H1 (cell line): Measurements from ENCODE around the gene PDXP.

ENCODE experiments used
- BRCA1 ChIP-seq: IDR thresholded peaks from 2 replicates; pipeline ENCODE4 v1.6.1; 2012; ENCODE audit warnings: low read depth, low read length, improper control_type of control experiment
- CBX5 ChIP-seq: fragments of 300-800, 300-1000 bp; sonication (generic); IDR thresholded peaks from 2 replicates; pipeline ENCODE4 v1.7.1; 2016; ENCODE audit warnings: antibody characterized with exemption, low read length, low read depth
- CTCF ChIP-seq, 3 experiments: IDR thresholded peaks; 1 replicate in 2 of 3; 2 replicates in 1 of 3; pipeline versions ENCODE4 v1.5.1 to v1.6.1; 2011; ENCODE audit warnings: low read length in 3 of 3, mild to moderate bottlenecking in 3 of 3, inconsistent platforms in 2 of 3, low read depth in 1 of 3, moderate library complexity in 1 of 3; ENCODE audit not compliant: insufficient read depth in 1 of 3; ENCODE audit errors: control extremely low read depth in 1 of 3
- EZH2 ChIP-seq: fragments of 200-600 bp; sonication (generic); IDR thresholded peaks from 2 replicates; pipeline ENCODE4 v1.7.1; 2012; ENCODE audit warnings: low read depth, mild to moderate bottlenecking, moderate library complexity, low read length, inconsistent platforms; ENCODE audit not compliant: severe bottlenecking
- GABPA ChIP-seq: IDR thresholded peaks from 2 replicates; pipeline ENCODE4 v1.6.1; 2011; ENCODE audit warnings: mild to moderate bottlenecking, low read length, moderate library complexity, borderline replicate concordance; ENCODE audit not compliant: insufficient read depth
- KDM4A ChIP-seq: IDR thresholded peaks from one replicate; pipeline ENCODE4 v1.7.1; 2012; ENCODE audit warnings: low read depth, mild to moderate bottlenecking, moderate library complexity, low read length, inconsistent platforms; ENCODE audit not compliant: severe bottlenecking
- KDM5A ChIP-seq: fragments of 200-600 bp; IDR thresholded peaks from 2 replicates; pipeline ENCODE4 v1.7.1; 2012; ENCODE audit warnings: mild to moderate bottlenecking, low read length, inconsistent platforms, mixed read lengths
- POLR2A ChIP-seq, 2 experiments: IDR thresholded peaks; 1 replicate in 1 of 2; 2 replicates in 1 of 2; pipeline ENCODE4 v1.6.1; 2011; ENCODE audit warnings: low read depth in 2 of 2, low read length in 2 of 2, mild to moderate bottlenecking in 2 of 2; ENCODE audit errors: control extremely low read depth in 1 of 2
- RBBP5 ChIP-seq: IDR thresholded peaks from 2 replicates; pipeline ENCODE4 v1.7.1; 2012; ENCODE audit warnings: low read depth, mild to moderate bottlenecking, inconsistent platforms, low read length, moderate library complexity, borderline replicate concordance
- RFX5 ChIP-seq: IDR thresholded peaks from 2 replicates; pipeline ENCODE4 v1.6.1; 2011; ENCODE audit warnings: low read depth, low read length, improper control_type of control experiment, borderline replicate concordance
- SP2 ChIP-seq: IDR thresholded peaks from 2 replicates; pipeline ENCODE4 v1.6.1; 2012; ENCODE audit warnings: mild to moderate bottlenecking, low read length, inconsistent platforms
- SUZ12 ChIP-seq: fragments of 200-600 bp; sonication (generic); IDR thresholded peaks from 2 replicates; pipeline ENCODE4 v1.6.1; 2012; ENCODE audit warnings: mild to moderate bottlenecking, inconsistent platforms, low read length, moderate library complexity, mixed read lengths
- TEAD4 ChIP-seq: IDR thresholded peaks from 2 replicates; pipeline ENCODE4 v1.6.1; 2012; ENCODE audit warnings: low read depth, low read length, inconsistent platforms, mixed read lengths

- TF ChIP-seq CTCF (IDR thresholded peaks at IDR 0.05; ENCODE audit: control extremely low read depth in 1 of 3, insufficient read depth in 1 of 3, low read depth in 1 of 3, low read length in 3 of 3) (no peak), POLR2A (IDR thresholded peaks at IDR 0.05; ENCODE audit: control extremely low read depth in 1 of 2, low read depth in 2 of 2, low read length in 2 of 2) (no peak), EZH2 (no peak), KDM5A (no peak), RFX5 (no peak), GABPA (no peak), BRCA1 (no peak), SP2 (no peak), CBX5 (no peak), SUZ12 (no peak), RBBP5 (no peak), TEAD4 (no peak), KDM4A (no peak)
These were observed 6.0 kb downstream of the PDXP start for GRCh38 chr22:37664249-37665101.
